Activated T-cell treated with anti-CD3 and anti-CD28 coated beads for 48 hours (primary cell): ENCODE results near the gene DNAJC15.
"Not testable (repeated sequence)": the region's sequence is repeated elsewhere in the genome, so short reads cannot be mapped to it uniquely, and the experiment has no call there.

Experiments
- DNase-seq: peaks from one replicate; pipeline ENCODE4 v3.0.0-alpha.2; 2020; ENCODE audit warnings: low read depth

The DNAJC15 gene

DNA sequence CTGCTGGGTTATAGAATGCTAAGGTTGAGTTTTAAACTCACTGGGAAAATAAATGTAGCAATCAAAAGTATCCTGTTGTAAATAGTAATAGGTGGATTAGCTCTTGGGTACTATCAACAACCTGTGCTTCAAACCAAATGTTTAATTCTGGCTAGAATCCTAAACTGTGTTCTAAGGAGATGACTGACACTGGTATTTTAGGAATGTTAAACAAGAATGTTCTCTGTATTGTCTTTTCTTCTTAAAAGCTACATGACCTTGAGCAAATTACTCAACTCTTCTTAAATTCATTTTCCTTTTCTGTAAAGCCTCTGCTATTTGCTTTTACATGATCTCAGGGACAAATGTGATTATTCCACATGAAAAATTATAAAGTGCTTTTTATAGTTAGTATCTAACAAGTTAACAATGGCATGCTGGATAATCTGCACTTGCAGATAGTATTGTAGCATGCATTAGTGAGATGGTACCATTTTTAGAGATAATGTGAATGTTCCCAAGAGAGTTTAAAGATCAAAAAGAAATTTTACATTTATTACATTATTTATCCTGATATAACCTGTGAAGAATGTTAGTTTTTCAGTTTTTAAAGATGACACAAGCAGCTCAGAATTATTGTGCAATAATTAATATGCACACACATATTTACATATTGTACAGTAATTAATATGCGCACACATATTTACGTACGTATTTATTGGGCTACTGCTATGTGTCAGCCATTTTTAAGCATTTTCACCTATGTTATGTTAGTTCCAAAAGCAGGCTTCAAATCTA, 17.7 kb upstream of the DNAJC15 start:
- DNase-seq: no peak

DNA sequence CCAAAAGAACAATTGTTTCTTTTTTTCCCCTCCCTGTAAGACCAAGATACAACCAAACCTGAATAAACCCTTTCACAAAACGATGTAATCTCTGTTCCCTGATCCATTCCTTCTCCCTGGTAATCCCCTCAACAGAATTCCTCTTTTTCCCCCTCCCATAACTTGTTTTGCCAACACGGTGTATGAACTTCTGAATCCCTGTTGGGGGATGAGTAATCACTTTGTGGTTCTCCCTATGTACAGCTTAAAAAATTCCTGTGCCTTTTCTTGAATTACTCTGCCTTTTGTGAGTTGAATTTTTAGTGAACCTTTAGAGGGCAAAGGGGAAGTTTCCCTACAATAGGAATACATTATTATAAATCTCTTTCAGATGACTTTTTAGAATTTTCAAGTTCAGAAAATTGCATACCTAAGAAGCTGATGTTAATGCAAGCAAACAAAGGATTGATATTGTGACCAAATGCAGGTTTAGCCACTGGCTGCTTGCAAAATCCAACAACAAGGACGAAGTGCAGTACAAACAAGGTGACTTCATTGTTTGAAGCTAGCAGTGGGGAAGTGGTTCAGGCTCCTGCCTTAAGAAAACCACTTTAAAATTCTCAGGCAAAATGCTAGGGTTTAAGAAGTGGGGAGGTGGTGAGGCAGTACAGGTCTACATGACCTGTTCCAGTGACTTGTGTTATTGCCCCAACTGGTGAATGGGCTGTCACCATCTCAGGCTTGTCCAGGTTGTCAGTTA, 16.3 kb upstream of the DNAJC15 start:
- DNase-seq: no peak

DNA sequence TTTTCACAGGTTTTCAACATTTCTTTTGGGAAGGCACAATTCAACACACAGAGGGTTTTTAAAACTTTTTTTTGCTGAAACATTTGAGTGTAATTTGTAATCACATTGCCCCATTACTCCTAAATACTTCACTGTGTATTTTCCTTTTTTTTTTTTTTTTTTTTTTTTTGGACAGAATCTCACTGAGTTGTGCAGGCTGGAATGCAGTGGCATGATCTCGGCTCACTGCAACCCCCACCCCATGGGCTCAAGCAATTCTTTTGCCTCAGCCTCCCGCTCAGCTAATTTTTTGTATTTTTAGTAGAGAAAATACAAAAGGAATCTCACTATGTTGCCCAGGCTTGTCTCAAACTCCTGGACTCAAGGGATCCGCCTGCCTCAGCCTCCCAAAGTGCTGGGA, 14.8 kb upstream of the DNAJC15 start:
- no peak for DNase-seq

DNA sequence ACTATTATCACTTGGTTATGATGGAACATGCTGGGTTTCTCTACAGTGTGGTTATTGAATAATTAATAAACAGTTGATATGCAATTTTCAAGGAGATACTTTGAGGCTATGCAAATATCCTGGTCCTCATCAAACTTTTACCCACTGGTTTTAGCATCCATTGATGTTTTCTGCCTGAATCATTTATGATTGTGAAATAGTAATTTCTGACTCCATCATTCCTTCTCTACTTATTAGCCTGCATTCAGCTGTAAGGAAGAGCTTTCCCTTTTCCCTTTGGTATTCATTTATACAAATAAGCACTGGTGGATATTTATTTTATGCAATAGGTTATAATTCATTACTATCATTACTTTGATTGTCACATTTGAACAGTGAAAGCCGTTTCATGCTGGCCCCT, 13.9 kb upstream of the DNAJC15 start:
- DNase-seq: no peak

DNA sequence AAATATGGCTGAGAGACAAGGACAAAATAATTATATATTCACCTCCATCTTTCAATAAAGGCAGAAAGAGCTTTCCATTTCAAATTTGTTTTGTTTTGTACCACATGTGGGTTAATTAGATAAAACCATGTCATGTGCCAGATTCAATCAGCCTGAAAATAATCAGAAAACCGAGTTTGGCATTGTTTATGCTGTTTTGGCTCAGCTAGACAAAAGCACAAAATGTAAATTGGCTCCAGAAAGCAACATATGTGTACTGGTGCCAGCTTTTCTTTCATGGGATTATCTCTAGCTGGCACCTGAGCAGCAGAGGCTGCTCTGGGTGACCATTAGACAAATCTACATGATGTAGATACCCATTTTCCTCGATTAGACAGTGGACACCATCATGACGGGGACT, 9.2 kb upstream of the DNAJC15 start:
- no peak for DNase-seq

DNA sequence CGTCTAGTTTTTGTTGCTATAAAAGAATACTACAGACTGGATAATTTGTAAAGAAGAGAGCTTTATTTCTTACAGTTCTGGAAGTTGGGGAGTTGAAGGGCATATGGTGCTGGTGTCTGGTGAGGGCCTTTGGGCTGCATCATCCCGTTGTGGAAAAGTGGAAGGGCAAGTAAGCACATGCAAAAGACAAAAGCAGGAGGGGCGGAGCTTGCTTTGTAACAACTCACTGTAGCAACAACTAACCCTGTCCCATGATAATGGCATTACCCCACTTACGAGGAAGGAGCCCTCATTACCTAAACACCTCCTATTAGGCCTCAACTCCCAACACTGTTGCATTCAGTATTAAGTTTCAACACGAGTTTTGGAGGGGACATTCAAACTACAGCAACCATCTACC, 7.2 kb upstream of the DNAJC15 start:
- no peak for DNase-seq

DNA sequence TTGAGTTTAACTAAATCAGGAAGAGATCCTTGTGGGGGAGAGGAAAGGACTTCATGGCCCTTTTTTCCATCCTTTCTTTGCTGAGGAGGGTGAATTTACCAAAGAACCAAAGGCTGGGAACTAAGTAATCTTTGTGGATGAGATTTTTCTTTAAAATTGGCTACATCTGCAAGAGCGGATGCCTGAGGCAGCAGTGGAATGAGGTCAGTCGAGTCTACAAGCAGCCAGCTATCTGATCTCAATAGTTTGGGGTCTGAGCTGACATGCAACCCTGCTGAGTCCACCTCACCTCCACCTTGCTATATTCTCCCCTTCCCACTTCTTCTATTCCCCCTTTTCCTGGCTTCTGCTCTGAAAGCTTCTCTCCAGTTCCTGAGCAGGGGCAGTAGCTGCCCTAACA, 3.6 kb upstream of the DNAJC15 start:
- no peak for DNase-seq

DNA sequence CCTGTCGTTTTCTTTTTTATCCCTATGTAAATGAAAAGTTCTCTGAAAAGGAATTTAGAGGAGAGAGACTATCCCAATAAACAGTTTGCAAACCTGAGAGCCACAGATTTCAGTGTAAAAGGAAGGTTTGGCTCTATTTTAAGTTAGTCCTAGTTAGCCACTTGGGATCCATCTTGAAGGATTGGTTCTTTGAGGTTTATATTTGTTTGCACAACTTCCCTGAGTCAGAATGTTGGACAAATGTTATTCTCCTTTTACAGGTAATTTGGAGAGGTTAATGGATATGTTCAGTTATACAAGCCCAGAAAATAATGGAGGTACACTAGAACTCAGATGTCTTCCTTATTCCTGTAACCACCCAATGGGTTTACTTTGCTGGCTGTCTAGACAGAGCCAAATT, 2.6 kb upstream of the DNAJC15 start:
- no peak for DNase-seq

DNA sequence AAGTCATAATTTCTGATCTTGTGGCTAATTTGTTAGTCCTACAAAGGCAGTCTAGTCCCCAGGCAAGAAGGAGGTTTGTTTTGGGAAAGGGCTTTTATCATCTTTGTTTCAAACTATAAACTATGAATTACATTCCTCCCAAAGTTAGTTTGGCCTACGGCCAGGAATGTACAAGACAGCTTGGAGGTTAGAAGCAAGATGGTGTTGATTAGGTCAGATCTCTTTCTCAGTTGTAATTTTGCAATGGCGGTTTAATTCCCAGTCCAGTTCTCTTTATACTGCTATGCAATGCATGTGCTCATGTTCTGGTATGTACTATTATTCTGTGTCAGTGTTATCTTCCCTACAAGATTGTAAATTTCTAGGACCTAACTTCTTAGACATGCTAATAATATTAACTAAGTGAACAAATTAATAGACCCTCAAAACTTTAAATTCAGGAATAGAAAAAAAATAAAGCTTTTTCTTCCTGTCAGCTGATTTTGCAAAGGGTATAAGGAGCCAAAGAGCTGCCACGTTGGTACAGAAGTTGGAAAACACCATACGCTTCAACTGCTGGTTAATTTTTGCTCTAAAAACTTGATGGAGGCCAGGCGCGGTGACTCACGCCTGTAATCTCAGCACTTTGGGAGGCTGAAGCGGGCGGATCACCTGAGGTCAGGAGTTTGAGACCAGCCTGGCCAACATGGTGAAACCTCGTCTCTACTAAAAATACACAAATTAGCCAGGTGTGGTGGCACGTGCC, 1.3 kb upstream of the DNAJC15 start:
- DNase-seq: no peak

DNA sequence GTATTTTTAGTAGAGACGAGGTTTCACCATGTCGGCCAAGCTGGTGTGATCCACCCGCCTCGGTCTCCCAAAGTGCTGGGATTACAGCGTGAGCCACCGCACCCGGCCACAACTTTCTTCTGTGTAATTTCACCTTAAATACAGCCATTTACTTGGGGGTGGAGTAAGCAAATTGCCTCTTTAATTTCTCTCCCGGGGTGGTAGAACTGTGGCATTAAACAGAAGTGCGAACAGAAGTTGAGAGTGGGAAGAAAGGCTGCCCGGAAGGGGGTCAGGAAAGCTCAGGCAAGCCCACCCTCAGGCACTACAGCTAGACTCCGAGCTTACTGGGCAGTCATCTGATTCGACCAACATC, 475 bp upstream of the DNAJC15 start:
- DNase-seq: no peak

DNA sequence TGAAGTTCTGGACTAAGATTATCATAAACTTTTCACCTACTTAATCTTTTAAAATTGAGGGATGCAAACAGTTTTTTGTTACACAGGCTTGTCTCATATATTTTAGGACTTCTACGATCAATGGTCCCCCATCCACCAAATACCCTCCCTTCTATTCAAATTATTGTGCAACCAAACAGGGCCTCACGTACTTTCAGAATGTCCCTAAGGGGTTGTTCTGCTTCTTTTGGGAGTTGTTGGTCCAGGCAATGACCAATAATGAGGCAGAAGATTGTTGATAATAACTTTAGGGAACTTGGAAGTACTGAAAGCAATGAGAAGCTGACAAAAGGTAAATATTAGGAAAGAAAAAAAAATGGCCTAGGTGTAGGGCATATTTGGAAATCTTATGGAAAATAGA, 2.9 kb downstream of the DNAJC15 start:
- no peak for DNase-seq

DNA sequence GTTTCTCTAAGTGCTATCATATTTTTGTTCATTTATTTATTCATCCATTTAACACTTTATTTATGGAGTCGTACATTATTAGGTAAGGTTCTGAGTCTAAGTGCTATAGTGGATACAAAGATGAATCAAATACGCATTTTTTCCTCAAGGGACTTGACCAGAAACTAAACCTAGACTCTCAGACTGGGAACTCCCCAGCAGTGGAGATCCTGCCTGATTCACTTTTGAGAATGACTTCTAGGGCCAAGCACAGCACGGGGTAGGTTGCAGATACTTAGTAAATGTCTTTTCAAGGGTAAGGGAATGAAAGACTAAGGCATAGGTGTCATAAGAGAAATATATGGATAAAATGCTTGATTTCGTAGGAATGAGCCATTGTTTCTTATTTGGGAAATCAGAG, 7.2 kb downstream of the DNAJC15 start:
- DNase-seq: no peak

DNA sequence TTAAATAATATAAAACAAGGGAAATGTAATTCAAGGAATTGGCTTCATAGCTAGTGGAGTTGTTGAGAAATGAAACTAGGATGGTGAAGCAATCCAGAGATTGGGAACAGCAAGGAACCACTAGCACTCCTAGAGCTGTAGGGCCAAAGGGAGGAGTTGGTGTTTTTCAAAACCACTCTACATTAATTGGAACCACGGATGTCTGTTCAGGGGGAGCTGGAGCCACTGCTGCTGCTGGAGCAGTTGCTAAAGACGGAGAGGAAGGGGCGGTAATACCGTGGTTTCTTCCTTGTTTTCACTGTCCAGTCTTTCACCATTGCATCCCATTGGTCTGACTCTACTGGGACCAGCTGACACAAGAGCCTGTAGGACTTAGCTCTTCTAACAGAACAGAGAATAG, 8.5 kb downstream of the DNAJC15 start:
- no peak for DNase-seq

DNA sequence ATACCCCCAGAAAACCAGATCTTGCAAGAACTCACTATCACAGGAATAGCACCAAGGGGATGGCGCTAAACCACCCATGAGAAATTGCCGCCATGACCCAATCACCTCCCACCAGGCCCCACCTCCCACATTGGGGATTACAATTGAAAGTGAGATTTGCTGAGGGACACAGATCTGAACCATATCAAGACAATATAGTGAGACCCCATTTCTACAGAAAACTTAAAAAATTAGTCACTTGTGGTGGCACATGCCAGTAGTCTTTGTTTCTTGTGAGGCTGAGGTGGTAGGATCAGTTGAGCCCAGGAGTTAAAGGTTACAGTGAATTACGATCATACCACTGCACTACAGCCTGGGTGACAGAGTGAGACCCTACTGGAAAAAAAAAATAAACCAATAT, 9.7 kb downstream of the DNAJC15 start:
- DNase-seq: no peak

DNA sequence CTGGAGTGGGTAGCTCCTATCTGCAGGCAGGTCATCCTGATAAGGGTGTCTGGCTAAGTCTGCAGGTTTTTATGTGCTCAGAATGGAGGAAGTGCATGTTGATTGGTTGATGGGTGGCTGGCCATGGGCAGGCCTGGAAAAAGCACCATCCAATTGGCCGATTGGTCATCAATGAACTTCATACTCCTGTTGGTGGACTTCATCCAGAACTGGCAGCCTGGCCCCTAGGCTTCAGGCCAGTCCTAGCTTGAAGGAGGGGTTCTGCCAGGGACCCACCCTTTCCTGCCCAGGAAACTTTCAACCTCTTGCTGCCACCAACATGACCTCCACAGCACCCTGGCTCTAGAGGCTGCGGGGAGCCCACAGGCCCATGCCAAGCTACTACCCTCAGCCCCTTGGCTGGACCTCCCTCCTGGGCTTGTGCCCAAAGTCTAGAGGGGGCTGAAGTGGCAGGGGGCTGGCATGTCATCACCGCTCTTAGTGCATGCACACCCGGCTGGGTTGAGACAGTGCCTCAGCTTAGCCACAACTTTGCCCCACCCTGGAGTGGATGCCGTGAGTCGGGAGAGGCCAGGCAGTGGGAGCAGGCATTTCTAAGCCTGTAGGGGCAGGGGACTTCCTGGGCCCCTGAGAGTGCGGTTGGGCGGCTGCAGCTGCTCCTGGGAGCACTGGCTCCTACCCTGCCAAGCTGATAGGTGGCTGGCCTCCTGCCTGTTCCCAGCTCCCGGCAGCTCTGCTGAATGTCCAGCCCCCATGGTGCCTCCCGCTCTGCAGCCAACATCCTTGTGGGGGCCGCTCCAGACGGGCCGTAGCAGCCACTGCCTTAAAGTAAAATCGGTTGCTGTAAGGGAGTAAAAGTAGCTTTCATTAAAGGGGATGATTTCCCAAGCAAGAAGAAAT, 13.2 kb downstream of the DNAJC15 start:
- no peak for DNase-seq

DNA sequence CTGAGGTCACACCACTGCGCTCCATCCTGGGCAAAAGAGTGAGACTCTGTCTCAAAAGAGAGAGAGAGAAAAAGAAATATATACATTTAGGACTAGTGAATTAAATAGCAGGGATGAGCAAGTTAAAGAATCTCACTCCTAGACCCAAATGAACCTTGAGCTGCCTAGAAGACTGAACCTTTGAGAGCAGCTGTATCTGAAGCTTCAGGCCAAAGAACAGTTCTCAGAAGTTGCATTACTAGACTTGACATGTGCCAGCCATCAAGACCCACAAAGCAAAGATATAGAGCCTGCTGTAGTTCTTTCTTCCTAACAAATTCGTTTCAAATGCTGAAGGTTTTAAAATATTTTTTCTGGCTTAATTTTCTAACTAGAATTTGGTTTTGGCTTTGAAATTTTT, 16.6 kb downstream of the DNAJC15 start:
- DNase-seq: no peak

DNA sequence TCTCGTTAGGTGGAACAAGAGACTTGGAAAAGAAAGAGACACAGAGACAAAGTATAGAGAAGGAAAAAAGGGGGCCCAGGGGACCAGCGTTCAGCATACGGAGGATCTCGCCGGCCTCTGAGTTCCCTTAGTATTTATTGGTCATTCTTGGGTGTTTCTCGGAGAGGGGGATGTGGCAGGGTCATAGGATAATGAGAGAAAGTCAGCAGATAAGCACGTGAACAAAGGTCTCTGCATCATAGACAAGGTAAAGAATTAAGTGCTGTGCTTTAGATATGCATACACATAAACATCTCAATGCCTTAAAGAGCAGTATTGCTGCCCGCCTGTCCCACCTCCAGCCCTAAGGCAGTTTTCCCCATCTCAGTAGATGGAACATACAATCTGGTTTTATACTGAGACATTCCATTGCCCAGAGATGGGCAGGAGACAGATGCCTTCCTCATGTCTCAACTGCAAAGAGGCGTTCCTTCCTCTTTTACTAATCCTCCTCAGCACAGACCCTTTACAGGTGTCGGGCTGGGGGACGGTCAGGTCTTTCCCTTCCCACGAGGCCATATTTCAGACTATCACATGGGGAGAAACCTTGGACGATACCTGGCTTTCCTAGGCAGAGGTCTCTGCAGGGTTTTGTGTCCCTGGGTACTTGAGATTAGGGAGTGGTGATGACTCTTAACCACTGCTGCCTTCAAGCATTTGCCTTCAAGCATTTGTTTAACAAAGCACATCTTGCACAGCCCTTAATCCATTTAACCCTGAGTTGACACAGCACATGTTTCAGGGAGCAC, 17.4 kb downstream of the DNAJC15 start:
- DNase-seq: not testable (repeated sequence)

DNA sequence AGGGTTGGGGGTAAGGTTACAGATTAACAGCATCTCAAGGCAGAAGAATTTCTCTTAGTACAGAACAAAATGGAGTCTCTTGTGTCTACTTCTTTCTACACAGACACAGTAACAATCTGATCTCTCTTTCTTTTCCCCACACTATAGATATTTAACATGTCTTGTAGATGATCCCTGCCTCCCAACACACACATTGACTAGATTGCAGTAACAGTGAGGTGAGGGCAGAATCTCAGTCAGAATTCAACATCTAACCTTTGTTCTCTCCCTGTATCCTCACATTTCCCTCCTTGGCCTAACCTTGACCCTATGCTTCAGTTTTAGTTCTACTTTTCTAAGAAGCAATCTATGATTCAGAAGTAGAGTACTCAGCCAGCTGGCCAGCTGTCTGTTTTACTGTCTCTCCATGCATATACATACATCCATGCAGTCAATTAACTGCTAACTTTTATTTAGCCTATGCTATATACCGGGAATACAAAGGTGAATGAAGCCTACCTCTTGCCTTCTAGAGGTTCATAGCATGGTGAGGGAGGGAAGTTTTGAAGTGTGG, 18.1 kb downstream of the DNAJC15 start:
- DNase-seq: no peak

DNA sequence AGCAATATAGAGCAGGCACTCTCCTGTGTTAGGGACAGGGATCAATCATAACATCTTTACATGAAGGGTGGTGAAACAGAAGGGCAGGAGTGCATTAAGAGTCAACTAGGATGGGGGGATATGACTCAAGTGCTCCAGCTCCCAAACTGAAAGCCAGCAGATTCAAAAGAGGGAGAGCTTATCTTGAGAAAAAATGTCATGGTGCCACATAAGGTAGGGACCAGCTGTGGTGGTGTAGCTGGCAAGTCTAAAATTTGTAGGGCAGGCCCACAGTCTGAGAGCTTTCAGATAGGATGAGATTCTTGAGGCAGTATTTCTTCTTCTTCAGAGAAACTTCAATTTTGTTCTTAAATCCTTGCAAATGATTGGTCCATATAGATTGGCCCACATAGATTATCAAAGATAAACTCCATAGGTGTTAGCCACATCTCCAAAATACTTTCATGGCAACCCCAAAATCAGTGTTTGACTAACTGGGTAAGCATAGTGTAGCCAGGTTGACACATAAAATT, 19.1 kb downstream of the DNAJC15 start:
- no peak for DNase-seq

DNA sequence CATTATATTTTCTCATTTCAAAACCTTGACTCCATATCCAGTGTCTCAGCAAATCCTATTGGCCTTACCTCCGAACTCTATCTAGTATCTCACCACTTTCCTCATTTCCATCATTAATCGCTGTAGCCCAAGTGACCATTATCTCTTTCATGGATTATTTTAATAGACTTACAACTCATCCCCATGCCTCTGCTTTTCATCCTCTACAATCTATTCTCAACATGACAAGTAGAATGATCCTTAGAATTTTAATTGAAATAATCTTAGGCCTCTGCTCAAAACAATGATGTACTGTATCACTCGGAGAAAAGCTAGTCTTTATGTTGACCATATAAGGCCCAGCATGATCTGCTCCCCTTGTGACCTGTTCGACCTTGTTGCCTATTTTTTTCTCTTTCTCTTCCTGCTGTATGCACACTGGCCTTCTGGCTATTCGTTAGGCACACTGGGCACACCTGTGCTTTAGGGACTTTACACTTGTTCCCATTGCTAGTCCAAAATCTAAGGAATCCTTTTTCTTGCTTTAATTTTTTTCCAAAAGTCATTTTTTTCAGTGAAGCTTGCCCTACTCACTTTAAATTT, 21.4 kb downstream of the DNAJC15 start:
- DNase-seq: no peak
